ENCODE data around the gene FKBP3. TPM values are rescaled to one million over a fixed set of nuclear protein-coding genes. Genes with fewer than 3 reads are reported as not detected.

The FKBP3 gene
- 217 TPM for polyA plus RNA-seq (2013, experiment 1 of 2)
- 225 TPM for polyA plus RNA-seq (2013, experiment 2 of 2)

GRCh38 chr14:45134051-45134958, at the start of gene FKBP3:
FKBP3 (minus strand) TSS chr14:45134481; CDS start chr14:45134456, 25 bp downstream.
- H3K4ac ChIP-seq (ENCODE audit: low read length): no peak within 1 kb of the TSS
- peaks cover 0 to 31% of the 10 kb centered on the region in 2 donors for H3K36me3 ChIP-seq (replicated peaks in 1 of 2; ENCODE audit: control insufficient read depth in 2 of 2, insufficient read depth in 2 of 2, low read length in 2 of 2)
- H3K9ac ChIP-seq (ENCODE audit: low read depth, low read length, poor library complexity): peak within 1 kb of the TSS; percentile 98
- no peak within 1 kb of the TSS for H2BK12ac ChIP-seq (ENCODE audit: low read length)
- peak; percentile 97 for DNase-seq (ENCODE audit: low spot score)
- H4K8ac ChIP-seq (ENCODE audit: low read depth, low read length): peak within 1 kb of the TSS; percentile 30
- peak within 1 kb of the TSS; percentile 99 for H3K18ac ChIP-seq (ENCODE audit: low read length)
- H3K23ac ChIP-seq (ENCODE audit: low read depth, low read length, poor library complexity): peak within 1 kb of the TSS; percentile 75
- peak within 1 kb of the TSS; percentile 59 to 99 for H3K4me3 ChIP-seq (ENCODE audit: low read length in 2 of 2)
- peak within 1 kb of the TSS; percentile 96 for H2AFZ ChIP-seq (ENCODE audit: low read length)
- H3K4me2 ChIP-seq (ENCODE audit: insufficient read depth, low read length, poor library complexity, severe bottlenecking): peak within 1 kb of the TSS; percentile 95
- H3K27ac ChIP-seq (replicated peaks; ENCODE audit: low read length): peak within 1 kb of the TSS; percentile 79
- peak within 1 kb of the TSS; percentile 97 for H2BK5ac ChIP-seq (ENCODE audit: low read length)
- peaks cover 5% of the 10 kb centered on the region for H3K79me1 ChIP-seq (ENCODE audit: low read depth, low read length)
- peak within 1 kb of the TSS; percentile 87 for H2BK15ac ChIP-seq (ENCODE audit: low read length)
- H3K4me1 ChIP-seq (ENCODE audit: control insufficient read depth in 2 of 2, insufficient read depth in 1 of 2, low read depth in 1 of 2, low read length in 2 of 2): peaks cover 0 to 4% of the 10 kb centered on the region in 2 donors
- H3K14ac ChIP-seq (ENCODE audit: low read length): no peak within 1 kb of the TSS
- H3K27me3 ChIP-seq (ENCODE audit: control insufficient read depth in 3 of 3, insufficient read depth in 3 of 3, low read depth in 1 of 3, low read length in 3 of 3): no peaks in the 10 kb centered on the region
- H2AK5ac ChIP-seq (ENCODE audit: low read depth, low read length): no peak within 1 kb of the TSS
- H2BK120ac ChIP-seq (ENCODE audit: low read depth, low read length): no peak within 1 kb of the TSS
- WGBS, 2 donors (ENCODE audit: extremely low coverage in 2 of 2, insufficient read length in 2 of 2, insufficient replicate concordance in 1 of 2): no CpG with 5 or more reads among the region's 53 CpGs
- no peak within 1 kb of the TSS for H4K91ac ChIP-seq (ENCODE audit: low read depth, low read length, poor library complexity)
- no peaks in the 10 kb centered on the region for H3K9me3 ChIP-seq (replicated peaks in 1 of 2; ENCODE audit: control insufficient read depth in 2 of 2, insufficient read depth in 1 of 2, low read depth in 1 of 2, low read length in 2 of 2)

- Histone ChIP-seq H3K4ac (ENCODE audit: low read length) (no peak overlapping the region), H3K27me3 (ENCODE audit: control insufficient read depth in 3 of 3, insufficient read depth in 3 of 3, low read depth in 1 of 3, low read length in 3 of 3) (no peaks in the 10 kb centered on the region), H3K9me3 (replicated peaks in 1 of 2; ENCODE audit: control insufficient read depth in 2 of 2, insufficient read depth in 1 of 2, low read depth in 1 of 2, low read length in 2 of 2) (no peaks in the 10 kb centered on the region), H4K91ac (ENCODE audit: low read depth, low read length, poor library complexity) (no peak overlapping the region), H3K4me1 (ENCODE audit: control insufficient read depth in 2 of 2, insufficient read depth in 1 of 2, low read depth in 1 of 2, low read length in 2 of 2) (no peaks in the 10 kb centered on the region), H3K14ac (ENCODE audit: low read length) (no peak overlapping the region), H3K27ac (replicated peaks; ENCODE audit: low read length) (no peak overlapping the region), H3K18ac (ENCODE audit: low read length) (no peak overlapping the region), H3K4me3 (ENCODE audit: low read length in 2 of 2) (no peak overlapping the region), H2AK5ac (ENCODE audit: low read depth, low read length) (no peak overlapping the region), H2AFZ (ENCODE audit: low read length) (no peak overlapping the region), H3K23ac (ENCODE audit: low read depth, low read length, poor library complexity) (no peak overlapping the region), H2BK12ac (ENCODE audit: low read length) (no peak overlapping the region), H4K8ac (ENCODE audit: low read depth, low read length) (no peak overlapping the region), H3K9ac (ENCODE audit: low read depth, low read length, poor library complexity) (no peak overlapping the region), H3K4me2 (ENCODE audit: insufficient read depth, low read length, poor library complexity, severe bottlenecking) (no peak overlapping the region), H2BK5ac (ENCODE audit: low read length) (no peak overlapping the region), H2BK15ac (ENCODE audit: low read length) (no peak overlapping the region), H2BK120ac (ENCODE audit: low read depth, low read length) (no peak overlapping the region), H3K79me1 (ENCODE audit: low read depth, low read length) (no peaks in the 10 kb centered on the region), H3K36me3 (replicated peaks in 1 of 2; ENCODE audit: control insufficient read depth in 2 of 2, insufficient read depth in 2 of 2, low read length in 2 of 2) (peaks cover 3 to 19% of the 10 kb centered on the region in 2 donors)
- no peak for DNase-seq (ENCODE audit: low spot score)
- no CpG with 5 or more reads among the region's 3 CpGs for whole genome bisulfite sequencing, 2 donors (ENCODE audit: extremely low coverage in 2 of 2, insufficient read length in 2 of 2, insufficient replicate concordance in 1 of 2)
These were observed 47.5 kb upstream of the FKBP3 start for GRCh38 chr14:45181806-45182205.

- H2BK15ac ChIP-seq (ENCODE audit: low read length): no peak overlapping the region
- no peaks in the 10 kb centered on the region for H3K9me3 ChIP-seq (replicated peaks in 1 of 2; ENCODE audit: control insufficient read depth in 2 of 2, insufficient read depth in 1 of 2, low read depth in 1 of 2, low read length in 2 of 2)
- H2BK5ac ChIP-seq (ENCODE audit: low read length): no peak overlapping the region
- no peaks in the 10 kb centered on the region for H3K79me1 ChIP-seq (ENCODE audit: low read depth, low read length)
- no peak overlapping the region for H3K23ac ChIP-seq (ENCODE audit: low read depth, low read length, poor library complexity)
- no peak overlapping the region for H3K27ac ChIP-seq (replicated peaks; ENCODE audit: low read length)
- H3K18ac ChIP-seq (ENCODE audit: low read length): no peak overlapping the region
- WGBS, 2 donors (ENCODE audit: extremely low coverage in 2 of 2, insufficient read length in 2 of 2, insufficient replicate concordance in 1 of 2): no CpG with 5 or more reads among the region's 5 CpGs
- no peak overlapping the region for H2BK120ac ChIP-seq (ENCODE audit: low read depth, low read length)
- no peak overlapping the region for H3K14ac ChIP-seq (ENCODE audit: low read length)
- H3K4me1 ChIP-seq (ENCODE audit: control insufficient read depth in 2 of 2, insufficient read depth in 1 of 2, low read depth in 1 of 2, low read length in 2 of 2): no peaks in the 10 kb centered on the region
- H3K9ac ChIP-seq (ENCODE audit: low read depth, low read length, poor library complexity): no peak overlapping the region
- H2BK12ac ChIP-seq (ENCODE audit: low read length): no peak overlapping the region
- H4K91ac ChIP-seq (ENCODE audit: low read depth, low read length, poor library complexity): no peak overlapping the region
- H2AFZ ChIP-seq (ENCODE audit: low read length): no peak overlapping the region
- no peaks in the 10 kb centered on the region for H3K27me3 ChIP-seq (ENCODE audit: control insufficient read depth in 3 of 3, insufficient read depth in 3 of 3, low read depth in 1 of 3, low read length in 3 of 3)
- H3K4me2 ChIP-seq (ENCODE audit: insufficient read depth, low read length, poor library complexity, severe bottlenecking): no peak overlapping the region
- no peak overlapping the region for H3K4me3 ChIP-seq (ENCODE audit: low read length in 2 of 2)
- no peak overlapping the region for H2AK5ac ChIP-seq (ENCODE audit: low read depth, low read length)
- H4K8ac ChIP-seq (ENCODE audit: low read depth, low read length): no peak overlapping the region
- no peak overlapping the region for H3K4ac ChIP-seq (ENCODE audit: low read length)
- H3K36me3 ChIP-seq (replicated peaks in 1 of 2; ENCODE audit: control insufficient read depth in 2 of 2, insufficient read depth in 2 of 2, low read length in 2 of 2): peaks cover 1 to 15% of the 10 kb centered on the region in 2 donors
- DNase-seq (ENCODE audit: low spot score): no peak
These were observed 47.0 kb upstream of the FKBP3 start for GRCh38 chr14:45181329-45181728.

GRCh38 chr14:45177076-45177475, 42.8 kb upstream of the FKBP3 start:
- Histone ChIP-seq H3K79me1 (ENCODE audit: low read depth, low read length) (no peaks in the 10 kb centered on the region), H3K18ac (ENCODE audit: low read length) (no peak overlapping the region), H2AFZ (ENCODE audit: low read length) (no peak overlapping the region), H2BK5ac (ENCODE audit: low read length) (no peak overlapping the region), H3K4me1 (ENCODE audit: control insufficient read depth in 2 of 2, insufficient read depth in 1 of 2, low read depth in 1 of 2, low read length in 2 of 2) (no peaks in the 10 kb centered on the region), H3K9me3 (replicated peaks in 1 of 2; ENCODE audit: control insufficient read depth in 2 of 2, insufficient read depth in 1 of 2, low read depth in 1 of 2, low read length in 2 of 2) (no peaks in the 10 kb centered on the region), H3K14ac (ENCODE audit: low read length) (no peak overlapping the region), H2BK120ac (ENCODE audit: low read depth, low read length) (no peak overlapping the region), H3K4ac (ENCODE audit: low read length) (no peak overlapping the region), H4K91ac (ENCODE audit: low read depth, low read length, poor library complexity) (no peak overlapping the region), H3K27me3 (ENCODE audit: control insufficient read depth in 3 of 3, insufficient read depth in 3 of 3, low read depth in 1 of 3, low read length in 3 of 3) (no peaks in the 10 kb centered on the region), H3K9ac (ENCODE audit: low read depth, low read length, poor library complexity) (no peak overlapping the region), H3K4me3 (ENCODE audit: low read length in 2 of 2) (no peak overlapping the region), H3K4me2 (ENCODE audit: insufficient read depth, low read length, poor library complexity, severe bottlenecking) (no peak overlapping the region), H2BK12ac (ENCODE audit: low read length) (no peak overlapping the region), H2BK15ac (ENCODE audit: low read length) (no peak overlapping the region), H3K36me3 (replicated peaks in 1 of 2; ENCODE audit: control insufficient read depth in 2 of 2, insufficient read depth in 2 of 2, low read length in 2 of 2) (peaks cover 0 to 23% of the 10 kb centered on the region in 2 donors), H3K23ac (ENCODE audit: low read depth, low read length, poor library complexity) (no peak overlapping the region), H4K8ac (ENCODE audit: low read depth, low read length) (no peak overlapping the region), H3K27ac (replicated peaks; ENCODE audit: low read length) (no peak overlapping the region), H2AK5ac (ENCODE audit: low read depth, low read length) (no peak overlapping the region)
- DNase-seq (ENCODE audit: low spot score): no peak
- WGBS, 2 donors (ENCODE audit: extremely low coverage in 2 of 2, insufficient read length in 2 of 2, insufficient replicate concordance in 1 of 2): no CpG with 5 or more reads among the region's 5 CpGs
